NCI-H2107 (cell line): ENCODE data around the gene FEN1.

Experiments
- DNase-seq: peaks from one replicate; lab custom pipeline; 2025; lab: John Stamatoyannopoulos, UW

FEN1 gene

GRCh38 chr11:61775606-61776554, 16.8 kb upstream of the FEN1 start:
- no peak for DNase-seq

- no peak for DNase-seq
These were observed 16.1 kb upstream of the FEN1 start for GRCh38 chr11:61776561-61777075.

- no peak for DNase-seq
These were observed 15.2 kb upstream of the FEN1 start for GRCh38 chr11:61777234-61778090.

- no peak for DNase-seq
These were observed 14.3 kb upstream of the FEN1 start for GRCh38 chr11:61778357-61778886.

- no peak for DNase-seq
These were observed 13.6 kb upstream of the FEN1 start for GRCh38 chr11:61778920-61779650.

GRCh38 chr11:61779666-61780525, 12.8 kb upstream of the FEN1 start:
- DNase-seq, result no peak

GRCh38 chr11:61780581-61781162, 12.0 kb upstream of the FEN1 start:
- no peak for DNase-seq

- DNase-seq, result no peak
These were observed 11.1 kb upstream of the FEN1 start for GRCh38 chr11:61781585-61781984.

GRCh38 chr11:61782299-61782698, 10.4 kb upstream of the FEN1 start:
- no peak for DNase-seq

- no peak for DNase-seq
These were observed 9.9 kb upstream of the FEN1 start for GRCh38 chr11:61782841-61783240.

GRCh38 chr11:61783717-61784505, 8.8 kb upstream of the FEN1 start:
- DNase-seq, result no peak

GRCh38 chr11:61784506-61784805, 8.3 kb upstream of the FEN1 start:
- no peak for DNase-seq

- DNase-seq, result no peak
These were observed 6.8 kb upstream of the FEN1 start for GRCh38 chr11:61785837-61786402.

- DNase-seq, result no peak
These were observed 4.7 kb upstream of the FEN1 start for GRCh38 chr11:61787928-61788491.

- DNase-seq, result no peak
These were observed 888 bp upstream of the FEN1 start for GRCh38 chr11:61791737-61792309.

GRCh38 chr11:61793083-61793828, 545 bp downstream of the FEN1 start:
- no peak for DNase-seq

- no peak for DNase-seq
These were observed 1.1 kb downstream of the FEN1 start for GRCh38 chr11:61793829-61794204.

GRCh38 chr11:61794579-61794978, 1.9 kb downstream of the FEN1 start:
- DNase-seq, result no peak
